ENCODE data around the gene SNAPC3.

DNA sequence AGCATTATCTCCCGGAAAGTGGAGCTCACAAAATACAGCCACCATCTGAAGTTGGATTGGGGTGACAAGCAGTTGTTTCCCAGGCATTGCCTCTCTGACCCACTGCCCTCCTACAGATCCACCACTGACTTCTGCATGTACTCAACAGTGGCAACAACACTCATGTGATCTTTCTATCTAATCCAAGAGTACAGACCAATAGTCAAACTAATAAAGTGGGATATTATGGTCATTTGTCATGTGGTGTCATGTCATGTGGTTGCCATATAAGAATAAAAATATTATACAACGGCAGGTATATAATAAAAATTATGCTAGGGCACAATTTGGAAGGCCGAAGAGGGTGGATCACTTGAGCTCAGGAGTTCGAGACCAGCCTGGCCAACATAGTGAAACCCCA is 33.0 kb upstream of the SNAPC3 start:
- TF ChIP-seq, protein P1, sequence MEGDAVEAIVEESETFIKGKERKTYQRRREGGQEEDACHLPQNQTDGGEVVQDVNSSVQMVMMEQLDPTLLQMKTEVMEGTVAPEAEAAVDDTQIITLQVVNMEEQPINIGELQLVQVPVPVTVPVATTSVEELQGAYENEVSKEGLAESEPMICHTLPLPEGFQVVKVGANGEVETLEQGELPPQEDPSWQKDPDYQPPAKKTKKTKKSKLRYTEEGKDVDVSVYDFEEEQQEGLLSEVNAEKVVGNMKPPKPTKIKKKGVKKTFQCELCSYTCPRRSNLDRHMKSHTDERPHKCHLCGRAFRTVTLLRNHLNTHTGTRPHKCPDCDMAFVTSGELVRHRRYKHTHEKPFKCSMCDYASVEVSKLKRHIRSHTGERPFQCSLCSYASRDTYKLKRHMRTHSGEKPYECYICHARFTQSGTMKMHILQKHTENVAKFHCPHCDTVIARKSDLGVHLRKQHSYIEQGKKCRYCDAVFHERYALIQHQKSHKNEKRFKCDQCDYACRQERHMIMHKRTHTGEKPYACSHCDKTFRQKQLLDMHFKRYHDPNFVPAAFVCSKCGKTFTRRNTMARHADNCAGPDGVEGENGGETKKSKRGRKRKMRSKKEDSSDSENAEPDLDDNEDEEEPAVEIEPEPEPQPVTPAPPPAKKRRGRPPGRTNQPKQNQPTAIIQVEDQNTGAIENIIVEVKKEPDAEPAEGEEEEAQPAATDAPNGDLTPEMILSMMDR (IDR thresholded peaks at IDR 0.05; ENCODE audit: poor library complexity, severe bottlenecking), result no peak
- TF ChIP-seq POLR2AphosphoS5 (IDR thresholded peaks at IDR 0.05) (no peak), MXI1 (conservative IDR thresholded peaks at IDR 0.05; ENCODE audit: poor library complexity, severe bottlenecking) (no peak)
